SK-N-SH (cell line): ENCODE data around the gene CLCA4. TPM values are rescaled to one million over a fixed set of nuclear protein-coding genes. Genes with fewer than 3 reads are reported as not detected.

Experiments used
- CTCF ChIA-PET: fragments of 300-600, 350-600 bp; formaldehyde crosslinking; extraction: SDS; loops from one replicate; lab custom pipeline; 2021; lab: Yijun Ruan, JAX
- POLR2A ChIA-PET: fragments of 350-600 bp; sonication (Branson Sonifier 250); formaldehyde crosslinking; extraction: SDS; loops from one replicate; lab custom pipeline; 2020; ENCODE audit warnings: antibody characterized with exemption, inconsistent platforms; lab: Yijun Ruan, JAX
- DNase-seq: peaks from one replicate; pipeline ENCODE4 v3.0.0; 2012
- H2AFZ ChIP-seq: fragments of 200-600 bp; sonication (generic); 2 replicates; pipeline ENCODE4 v1.8.1; 2016; ENCODE audit warnings: antibody characterized with exemption, mild to moderate bottlenecking, low read depth
- H3F3A ChIP-seq: fragments of 200-600 bp; sonication (generic); replicated peaks from 2 replicates; pipeline ENCODE3; 2016; ENCODE audit warnings: antibody characterized with exemption, mild to moderate bottlenecking; ENCODE audit not compliant: insufficient read depth
- H3K27ac ChIP-seq, 2 experiments: fragments of 200-500 bp in 1 of 2; fragments of 200-600 bp in 1 of 2; sonication (Bioruptor generic) in 1 of 2; sonication (generic), shearing (Covaris generic) in 1 of 2; 2 replicates each; pipeline versions ENCODE4 v1.5.1 to v1.6.1; 2014 to 2016; ENCODE audit warnings: low read depth in 2 of 2, inconsistent platforms in 1 of 2, low read length in 1 of 2, mild to moderate bottlenecking in 1 of 2, mixed read lengths in 1 of 2
- H3K27me3 ChIP-seq: fragments of 200-600 bp; sonication (generic), shearing (Covaris generic); 2 replicates; pipeline ENCODE4 v1.6.1; 2016; ENCODE audit warnings: mixed run types; ENCODE audit not compliant: insufficient read depth
- H3K36me3 ChIP-seq, 2 experiments: fragments of 200-500 bp in 1 of 2; fragments of 200-600 bp in 1 of 2; sonication (Bioruptor generic) in 1 of 2; sonication (generic) in 1 of 2; replicated peaks in 1 of 2; 2 replicates each; pipeline versions ENCODE3 to v1.5.1; 2014 to 2016; ENCODE audit warnings: low read length in 1 of 2, mild to moderate bottlenecking in 1 of 2; ENCODE audit not compliant: insufficient read depth in 2 of 2, control insufficient read depth in 1 of 2
- H3K4me1 ChIP-seq, 2 experiments: fragments of 200-500 bp in 1 of 2; fragments of 200-600 bp in 1 of 2; sonication (Bioruptor generic) in 1 of 2; sonication (generic), shearing (Covaris generic) in 1 of 2; 2 replicates each; pipeline versions ENCODE4 v1.5.1 to v1.6.1; 2014 to 2016; ENCODE audit warnings: low read depth in 1 of 2, low read length in 1 of 2, mixed run types in 1 of 2; ENCODE audit not compliant: insufficient read depth in 2 of 2, control insufficient read depth in 1 of 2
- H3K4me2 ChIP-seq: fragments of 200-600 bp; sonication (generic), shearing (Covaris generic); 2 replicates; pipeline ENCODE4 v1.6.1; 2017; ENCODE audit warnings: mixed run types
- H3K4me3 ChIP-seq, 2 experiments: fragments of 200-500 bp in 1 of 2; fragments of 200-600 bp in 1 of 2; sonication (Bioruptor generic) in 1 of 2; sonication (generic), shearing (Covaris generic) in 1 of 2; 2 replicates each; pipeline versions ENCODE4 v1.5.1 to v1.8.1; 2014 to 2016; ENCODE audit warnings: low read depth in 2 of 2, inconsistent platforms in 1 of 2, low read length in 1 of 2, mild to moderate bottlenecking in 1 of 2, mixed read lengths in 1 of 2, moderate library complexity in 1 of 2
- H3K79me2 ChIP-seq: fragments of 200-600 bp; sonication (generic); 2 replicates; pipeline ENCODE4 v1.8.1; 2017; ENCODE audit warnings: mild to moderate bottlenecking; ENCODE audit not compliant: insufficient read depth
- H3K9ac ChIP-seq: fragments of 200-600 bp; sonication (generic); 2 replicates; pipeline ENCODE4 v1.6.1; 2017; ENCODE audit warnings: mixed run types
- H3K9me2 ChIP-seq: fragments of 200-600 bp; sonication (generic); 2 replicates; pipeline ENCODE4 v1.6.1; 2017; ENCODE audit warnings: mixed run types
- H3K9me3 ChIP-seq: fragments of 200-600 bp; sonication (generic); 2 replicates; pipeline ENCODE4 v1.6.1; 2017; ENCODE audit warnings: mixed run types, mild to moderate bottlenecking, moderate library complexity
- H4K20me1 ChIP-seq: fragments of 200-600 bp; sonication (generic); 2 replicates; pipeline ENCODE4 v1.6.1; 2017; ENCODE audit warnings: mild to moderate bottlenecking, mixed run types; ENCODE audit not compliant: insufficient read depth
- CTCF ChIP-seq: fragments of 200-600 bp; sonication (generic); IDR thresholded peaks from 2 replicates; pipeline ENCODE4 v1.6.1; 2017; ENCODE audit warnings: antibody characterized with exemption, mild to moderate bottlenecking, moderate library complexity
- ELF1 ChIP-seq: IDR thresholded peaks from 2 replicates; pipeline ENCODE4 v1.4.0; 2012
- EP300 ChIP-seq, 2 experiments: IDR thresholded peaks; 2 replicates each; pipeline versions ENCODE4 v1.4.0 to v1.6.1; 2012; ENCODE audit warnings: borderline replicate concordance in 1 of 2, low read depth in 1 of 2, low read length in 1 of 2
- FOSL2 ChIP-seq: IDR thresholded peaks from 2 replicates; pipeline ENCODE4 v1.4.0; 2012; ENCODE audit warnings: low read depth, mild to moderate bottlenecking, moderate library complexity, borderline replicate concordance
- FOXJ3 ChIP-seq: sonication (generic); formaldehyde crosslinking; IDR thresholded peaks from 2 replicates; pipeline ENCODE4 v1.5.1; 2020; ENCODE audit warnings: mild to moderate bottlenecking, missing genetic modification reagents
- FOXM1 ChIP-seq: IDR thresholded peaks from 2 replicates; pipeline ENCODE4 v1.4.0; 2012; ENCODE audit warnings: low read depth, mild to moderate bottlenecking
- GABPA ChIP-seq: IDR thresholded peaks from 2 replicates; pipeline ENCODE4 v1.4.0; 2012; ENCODE audit warnings: low read depth, mild to moderate bottlenecking
- JUND ChIP-seq: IDR thresholded peaks from 2 replicates; pipeline ENCODE4 v1.4.0; 2012
- NRF1 ChIP-seq: IDR thresholded peaks from 2 replicates; pipeline ENCODE4 v1.6.1; 2012; ENCODE audit warnings: low read depth, mild to moderate bottlenecking, low read length
- RAD21 ChIP-seq: IDR thresholded peaks from 2 replicates; pipeline ENCODE4 v1.6.1; 2012; ENCODE audit warnings: mild to moderate bottlenecking, low read length
- RCOR1 ChIP-seq: fragments of 150-350 bp; IDR thresholded peaks from 2 replicates; pipeline ENCODE4 v1.6.1; 2017; ENCODE audit warnings: antibody characterized with exemption, low read length
- RXRA ChIP-seq: IDR thresholded peaks from 2 replicates; pipeline ENCODE4 v1.4.0; 2012; ENCODE audit warnings: low read depth, mild to moderate bottlenecking, borderline replicate concordance
- SIN3A ChIP-seq: IDR thresholded peaks from 2 replicates; pipeline ENCODE4 v1.6.1; 2012; ENCODE audit warnings: low read depth, mild to moderate bottlenecking, low read length, moderate library complexity, borderline replicate concordance
- SMC3 ChIP-seq: IDR thresholded peaks from 2 replicates; pipeline ENCODE4 v1.6.1; 2012; ENCODE audit warnings: low read depth, low read length, improper control_type of control experiment
- TAF1 ChIP-seq: IDR thresholded peaks from 2 replicates; pipeline ENCODE4 v1.6.1; 2012; ENCODE audit warnings: low read depth, mild to moderate bottlenecking, low read length, moderate library complexity, borderline replicate concordance
- USF1 ChIP-seq: IDR thresholded peaks from 2 replicates; pipeline ENCODE4 v1.4.0; 2012; ENCODE audit warnings: low read depth, borderline replicate concordance
- ZBTB33 ChIP-seq: IDR thresholded peaks from 2 replicates; pipeline ENCODE4 v1.4.0; 2012; ENCODE audit warnings: low read depth, borderline replicate concordance
- WGBS: methylation state at CpG from one replicate; pipeline ENCODE4 v1.1.6; 2017; ENCODE audit warnings: low lambda C conversion rate; 5-methylcytosine and 5-hydroxymethylcytosine counted together
- polyA plus RNA-seq, 3 experiments: library from polyadenylated mRNA; depleted of rRNA; stranded (reverse); fragments of >200 nt; gene quantifications; 2 replicates each; pipeline ENCODE4 v1.2.3, GENCODE V29; 2012

Gene CLCA4
- polyA plus RNA-seq, 1 of the 3 experiments (the other 2 are of a cell fraction): not detected

GRCh38 chr1:86537928-86538695 is 8.8 kb upstream of the CLCA4 start:
- no peak overlapping the region for H3K4me2 ChIP-seq
- WGBS: 36% methylated on average over 4 of the region's 4 CpGs
- ChIA-PET POLR2A (no interaction called here), CTCF (interaction anchor here (0.7 to 1.0 kb wide), 2 partner anchors 8 to 38 kb away, joined by 3 read pairs; no protein-coding TSS in a partner anchor)
- DNase-seq: no peak
- H3K79me2 ChIP-seq: no peaks in the 10 kb centered on the region
- TF ChIP-seq RXRA (no peak), SIN3A (no peak), JUND (no peak), FOXM1 (no peak), FOXJ3 (no peak)
- no peak overlapping the region for H3K4me3 ChIP-seq
- no peaks in the 10 kb centered on the region for H3K9me2 ChIP-seq
- no peak overlapping the region for H3K27ac ChIP-seq
- H4K20me1 ChIP-seq: no peaks in the 10 kb centered on the region
- no peaks in the 10 kb centered on the region for H3F3A ChIP-seq
- H3K9ac ChIP-seq: no peak overlapping the region
- H3K27me3 ChIP-seq: no peaks in the 10 kb centered on the region
- H2AFZ ChIP-seq: no peak overlapping the region
- H3K9me3 ChIP-seq: no peaks in the 10 kb centered on the region
- no peaks in the 10 kb centered on the region for H3K4me1 ChIP-seq
- H3K36me3 ChIP-seq: no peaks in the 10 kb centered on the region

GRCh38 chr1:86538775-86539174 is 8.1 kb upstream of the CLCA4 start:
- Histone ChIP-seq H2AFZ (no peak overlapping the region), H3K9me3 (no peaks in the 10 kb centered on the region), H3K9ac (no peak overlapping the region), H3K36me3 (no peaks in the 10 kb centered on the region), H3K27me3 (no peaks in the 10 kb centered on the region), H4K20me1 (no peaks in the 10 kb centered on the region), H3K27ac (no peak overlapping the region), H3K4me1 (no peaks in the 10 kb centered on the region), H3K4me2 (no peak overlapping the region), H3F3A (no peaks in the 10 kb centered on the region), H3K79me2 (no peaks in the 10 kb centered on the region), H3K9me2 (no peaks in the 10 kb centered on the region), H3K4me3 (no peak overlapping the region)
- ChIA-PET CTCF (interaction anchor here (1.0 kb wide), 1 partner anchor 9 kb away, joined by 3 read pairs; no protein-coding TSS in a partner anchor), POLR2A (no interaction called here)
- DNase-seq: no peak
- WGBS: 30% methylated on average over 5 of the region's 5 CpGs
- no peak for TF ChIP-seq CTCF
- no peak for TF ChIP-seq ELF1

- Histone ChIP-seq H3K4me3 (no peak overlapping the region), H2AFZ (no peak overlapping the region), H3K4me2 (no peak overlapping the region), H3K4me1 (no peaks in the 10 kb centered on the region), H4K20me1 (no peaks in the 10 kb centered on the region), H3K9ac (no peak overlapping the region), H3K36me3 (no peaks in the 10 kb centered on the region), H3K79me2 (no peaks in the 10 kb centered on the region), H3F3A (no peaks in the 10 kb centered on the region), H3K27me3 (no peaks in the 10 kb centered on the region), H3K9me3 (no peaks in the 10 kb centered on the region), H3K9me2 (no peaks in the 10 kb centered on the region), H3K27ac (no peak overlapping the region)
- WGBS: 37% methylated on average over 2 of the region's 2 CpGs
- POLR2A ChIA-PET: no interaction called here
- CTCF ChIA-PET: interaction anchor here (0.8 to 1.6 kb wide), 3 partner anchors 41 to 162 kb away, joined by 3 to 6 read pairs (median 5); no protein-coding TSS in a partner anchor
- no peak for DNase-seq
- TF ChIP-seq TAF1: no peak
- TF ChIP-seq FOXM1: no peak
- TF ChIP-seq JUND: no peak
- TF ChIP-seq RAD21: no peak
- TF ChIP-seq FOSL2: no peak
- TF ChIP-seq SIN3A: no peak
- TF ChIP-seq USF1: no peak
- no peak for TF ChIP-seq RCOR1
- TF ChIP-seq EP300 (IDR thresholded peaks at IDR 0.05; ENCODE audit: borderline replicate concordance in 1 of 2, low read depth in 1 of 2, low read length in 1 of 2): no peak
- TF ChIP-seq GABPA: no peak
- no peak for TF ChIP-seq NRF1
- no peak for TF ChIP-seq RXRA
- no peak for TF ChIP-seq ZBTB33
- no peak for TF ChIP-seq SMC3
These were observed 5.0 kb upstream of the CLCA4 start for GRCh38 chr1:86541859-86542258.
